NCI-H128 (cell line): ENCODE data around the gene RBM4B.
A peak's percentile ranks its signal among the peaks of the same experiment; 100 is the strongest.
"Not testable (repeated sequence)": the region's sequence is repeated elsewhere in the genome, so short reads cannot be mapped to it uniquely, and the experiment has no call there.

Experiments
- DNase-seq: peaks from one replicate; lab custom pipeline; 2025; ENCODE audit not compliant: unreplicated experiment; lab: John Stamatoyannopoulos, UW

The RBM4B gene

GRCh38 chr11:66677599-66678375 is at the start of gene RBM4B:
Gene RBM4B (minus strand): TSS chr11:66677887. CDS start chr11:66677079, 808 bp downstream.
- peak; percentile 91 for DNase-seq

- DNase-seq, result no peak
Measured at GRCh38 chr11:66725647-66726046, 48.0 kb upstream of the RBM4B start.

GRCh38 chr11:66725114-66725513 is 47.4 kb upstream of the RBM4B start:
- no peak for DNase-seq

GRCh38 chr11:66724167-66724566 is 46.5 kb upstream of the RBM4B start:
- not testable (repeated sequence) for DNase-seq

GRCh38 chr11:66723693-66724092 is 46.0 kb upstream of the RBM4B start:
- no peak for DNase-seq

- DNase-seq, result no peak
Measured at GRCh38 chr11:66722745-66723651, 45.3 kb upstream of the RBM4B start.

- DNase-seq, result no peak
Measured at GRCh38 chr11:66721939-66722338, 44.3 kb upstream of the RBM4B start.

GRCh38 chr11:66720899-66721470 is 43.3 kb upstream of the RBM4B start:
- DNase-seq, result no peak

- DNase-seq, result peak; percentile 93
Measured at GRCh38 chr11:66720223-66720898, 42.7 kb upstream of the RBM4B start.

GRCh38 chr11:66719111-66719872 is 41.6 kb upstream of the RBM4B start:
- DNase-seq, result no peak

GRCh38 chr11:66718320-66718971 is 40.8 kb upstream of the RBM4B start:
- DNase-seq, result no peak

GRCh38 chr11:66717925-66718319 is 40.2 kb upstream of the RBM4B start:
- DNase-seq, result no peak

- no peak for DNase-seq
Measured at GRCh38 chr11:66716996-66717395, 39.3 kb upstream of the RBM4B start.

GRCh38 chr11:66715346-66716085 is 37.8 kb upstream of the RBM4B start:
- DNase-seq, result no peak

GRCh38 chr11:66713746-66714480 is 36.2 kb upstream of the RBM4B start:
- no peak for DNase-seq

GRCh38 chr11:66710384-66710930 is 32.8 kb upstream of the RBM4B start:
- no peak for DNase-seq

- DNase-seq, result no peak
Measured at GRCh38 chr11:66708701-66709100, 31.0 kb upstream of the RBM4B start.

- DNase-seq, result no peak
Measured at GRCh38 chr11:66708094-66708493, 30.4 kb upstream of the RBM4B start.
